VCaP (cell line): ENCODE measurements around the gene WDR75.
"Not testable (repeated sequence)": the region's sequence is repeated elsewhere in the genome, so short reads cannot be mapped to it uniquely, and the experiment has no call there.

Experiments
- H3K27ac ChIP-seq: fragments of 450-650 bp; 2 replicates; pipeline ENCODE4 v1.5.1; 2017
- TF ChIP-seq, protein P1 (sequence below): fragments of 450-650 bp; conservative IDR thresholded peaks from 2 replicates; pipeline ENCODE4 v1.5.1; 2017; ENCODE audit warnings: mild to moderate bottlenecking, moderate library complexity

Gene WDR75

DNA sequence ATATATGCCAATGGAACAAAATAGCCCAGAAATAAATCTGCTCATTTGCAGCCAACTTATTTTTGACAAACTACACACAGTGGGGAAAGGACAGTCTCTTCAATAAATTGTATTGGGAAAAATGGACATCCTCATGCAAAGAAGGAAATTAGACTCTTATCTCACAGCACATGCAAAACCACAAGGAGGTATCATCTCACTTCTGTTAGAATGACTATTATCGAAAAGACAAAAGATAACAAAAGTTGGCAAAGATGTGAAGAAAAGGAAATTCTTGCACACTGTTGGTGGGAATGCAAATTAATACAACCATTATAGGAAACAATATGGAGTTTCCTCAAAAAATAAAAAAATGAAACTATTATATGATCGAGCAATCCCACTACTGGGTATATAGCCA, 16.3 kb upstream of the WDR75 start:
- H3K27ac ChIP-seq, result no peak overlapping the region
- TF ChIP-seq, protein P1, sequence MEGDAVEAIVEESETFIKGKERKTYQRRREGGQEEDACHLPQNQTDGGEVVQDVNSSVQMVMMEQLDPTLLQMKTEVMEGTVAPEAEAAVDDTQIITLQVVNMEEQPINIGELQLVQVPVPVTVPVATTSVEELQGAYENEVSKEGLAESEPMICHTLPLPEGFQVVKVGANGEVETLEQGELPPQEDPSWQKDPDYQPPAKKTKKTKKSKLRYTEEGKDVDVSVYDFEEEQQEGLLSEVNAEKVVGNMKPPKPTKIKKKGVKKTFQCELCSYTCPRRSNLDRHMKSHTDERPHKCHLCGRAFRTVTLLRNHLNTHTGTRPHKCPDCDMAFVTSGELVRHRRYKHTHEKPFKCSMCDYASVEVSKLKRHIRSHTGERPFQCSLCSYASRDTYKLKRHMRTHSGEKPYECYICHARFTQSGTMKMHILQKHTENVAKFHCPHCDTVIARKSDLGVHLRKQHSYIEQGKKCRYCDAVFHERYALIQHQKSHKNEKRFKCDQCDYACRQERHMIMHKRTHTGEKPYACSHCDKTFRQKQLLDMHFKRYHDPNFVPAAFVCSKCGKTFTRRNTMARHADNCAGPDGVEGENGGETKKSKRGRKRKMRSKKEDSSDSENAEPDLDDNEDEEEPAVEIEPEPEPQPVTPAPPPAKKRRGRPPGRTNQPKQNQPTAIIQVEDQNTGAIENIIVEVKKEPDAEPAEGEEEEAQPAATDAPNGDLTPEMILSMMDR, result no peak

DNA sequence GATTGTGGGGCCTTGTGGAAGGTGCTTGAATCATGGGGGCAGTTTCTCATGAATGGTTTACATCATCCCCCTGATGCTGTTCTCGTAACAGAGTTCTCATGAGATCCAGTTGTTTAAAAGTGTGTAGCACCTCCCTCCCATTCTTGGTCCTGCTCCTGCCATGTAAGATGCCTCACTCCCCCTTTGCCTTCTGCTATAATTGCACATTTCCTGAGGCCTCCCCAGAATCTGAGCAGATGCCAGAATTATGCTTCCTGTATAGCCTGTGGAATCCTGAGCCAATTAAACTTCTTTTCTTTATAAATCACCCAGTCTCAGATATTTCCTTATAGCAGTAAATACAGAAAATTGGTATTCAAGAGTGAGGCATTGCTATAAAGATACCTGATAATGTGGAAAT, 15.6 kb upstream of the WDR75 start:
- TF ChIP-seq, protein P1, result no peak

DNA sequence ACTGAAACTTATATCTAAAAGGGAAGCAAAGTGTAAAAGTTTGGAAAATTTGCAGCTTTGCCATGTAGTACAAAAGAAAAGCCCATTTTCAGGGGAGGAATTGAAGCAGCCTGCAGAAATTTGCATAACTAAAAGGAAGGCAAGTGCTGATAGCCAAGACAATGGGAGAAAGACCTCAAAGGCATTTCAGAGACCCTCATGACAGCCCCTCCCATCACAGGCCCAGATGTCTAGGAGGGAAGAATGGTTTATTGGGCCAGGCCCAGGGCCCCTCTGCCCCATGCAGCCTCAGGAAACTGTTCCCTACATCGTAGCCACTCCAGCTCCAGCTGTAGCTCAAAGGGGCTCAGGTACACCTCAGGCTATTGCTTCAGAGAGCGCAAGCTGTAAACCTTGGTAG, 14.4 kb upstream of the WDR75 start:
- no peak overlapping the region for H3K27ac ChIP-seq
- TF ChIP-seq, protein P1, result no peak

More for the DNA sequence above, 15.6 kb upstream of the WDR75 start:
- H3K27ac ChIP-seq, result no peak overlapping the region

DNA sequence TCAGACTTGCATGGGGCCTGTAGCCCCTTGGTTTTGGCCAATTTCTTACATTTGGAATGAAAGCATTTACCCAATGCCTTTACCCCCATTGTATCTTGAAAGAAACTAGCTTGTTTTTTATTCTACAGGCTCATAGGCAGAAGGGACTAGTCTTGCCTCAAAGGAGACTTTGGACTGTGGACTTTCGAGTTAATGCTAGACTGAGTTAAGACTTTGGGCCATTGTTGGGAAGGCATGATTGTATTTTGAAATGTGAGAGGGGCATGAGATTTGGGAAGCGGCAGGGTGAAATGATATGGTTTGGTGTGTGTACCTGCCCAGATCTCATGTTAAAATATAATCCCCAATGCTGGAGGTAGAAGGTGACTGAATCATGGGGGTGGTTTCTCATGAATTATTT, 13.4 kb upstream of the WDR75 start:
- no peak overlapping the region for H3K27ac ChIP-seq
- TF ChIP-seq, protein P1, result no peak

DNA sequence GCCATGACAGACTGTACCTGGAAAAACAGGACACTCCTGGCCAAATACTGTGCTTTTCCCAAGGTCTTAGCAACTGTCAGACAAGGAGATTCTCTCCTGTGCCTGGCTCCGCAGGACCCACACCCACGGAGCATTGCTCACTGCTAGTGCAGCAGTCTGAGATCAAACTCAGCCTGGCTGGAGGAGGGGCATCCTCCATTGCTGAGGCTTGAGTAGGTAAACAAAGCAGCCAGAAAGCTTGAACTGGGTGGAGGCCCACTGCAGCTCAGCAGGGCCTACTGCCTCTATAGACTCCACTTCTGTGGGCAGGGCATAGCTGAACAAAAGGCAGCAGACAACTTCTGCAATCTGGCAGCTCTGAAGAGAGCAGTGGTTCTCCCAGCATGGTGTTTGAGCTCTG, 10.8 kb upstream of the WDR75 start:
- not testable (repeated sequence) for H3K27ac ChIP-seq

DNA sequence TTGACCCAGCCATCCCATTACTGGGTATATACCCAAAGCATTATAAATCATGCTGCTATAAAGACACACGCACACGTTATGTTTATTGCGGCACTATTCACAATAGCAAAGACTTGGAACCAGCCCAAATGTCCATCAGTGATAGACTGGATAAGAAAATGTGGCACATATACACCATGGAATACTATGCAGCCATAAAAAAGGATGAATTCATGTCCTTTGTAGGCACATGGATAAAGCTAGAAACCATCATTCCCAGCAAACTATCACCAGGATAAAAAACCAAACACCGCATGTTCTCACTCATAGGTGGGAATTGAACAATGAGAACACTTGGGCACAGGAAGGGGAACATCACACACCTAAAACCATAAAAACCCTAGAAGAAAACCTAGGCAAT, 5.5 kb upstream of the WDR75 start:
- not testable (repeated sequence) for H3K27ac ChIP-seq

DNA sequence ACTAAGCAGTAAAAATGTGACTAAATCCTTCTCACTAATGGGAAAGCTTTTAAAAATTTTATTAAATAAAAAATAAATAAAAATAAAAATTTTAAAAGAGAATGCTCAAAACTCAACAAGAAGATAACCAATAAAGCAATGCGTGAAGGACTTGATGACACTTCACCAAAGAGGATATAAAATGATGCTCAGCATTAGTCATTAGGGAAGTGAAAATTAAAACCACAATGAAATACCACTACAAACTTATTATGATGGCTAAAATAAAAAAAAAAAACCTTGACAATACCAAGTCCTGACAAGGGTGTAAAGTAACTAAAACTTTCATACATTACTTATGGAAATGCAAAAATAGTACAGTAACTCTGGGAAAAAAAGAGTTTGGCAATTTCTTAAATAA, 3.3 kb upstream of the WDR75 start:
- TF ChIP-seq, protein P1, result no peak
- H3K27ac ChIP-seq, result no peak overlapping the region

DNA sequence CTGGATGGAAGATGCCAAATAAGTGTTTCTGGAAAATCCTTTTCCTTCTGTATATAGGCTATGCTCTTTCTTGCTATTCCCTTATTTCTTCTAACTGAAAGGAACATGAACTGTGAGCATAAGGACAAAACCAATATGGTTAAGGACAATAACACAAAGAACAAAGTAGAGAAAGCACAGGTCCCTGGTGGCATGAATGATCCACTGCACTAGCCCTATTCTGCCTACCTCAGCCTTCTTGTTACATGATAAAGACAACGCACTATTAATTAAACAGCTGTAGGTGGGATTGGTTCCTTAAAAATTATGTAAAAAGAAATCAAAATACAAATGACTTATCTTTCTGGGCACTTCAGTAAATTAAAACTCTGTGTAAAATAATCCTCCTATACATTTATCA, 1.9 kb upstream of the WDR75 start:
- TF ChIP-seq, protein P1, result peak; percentile 28; the same call in 1 of the 2 replicates
- H3K27ac ChIP-seq, result no peak overlapping the region

DNA sequence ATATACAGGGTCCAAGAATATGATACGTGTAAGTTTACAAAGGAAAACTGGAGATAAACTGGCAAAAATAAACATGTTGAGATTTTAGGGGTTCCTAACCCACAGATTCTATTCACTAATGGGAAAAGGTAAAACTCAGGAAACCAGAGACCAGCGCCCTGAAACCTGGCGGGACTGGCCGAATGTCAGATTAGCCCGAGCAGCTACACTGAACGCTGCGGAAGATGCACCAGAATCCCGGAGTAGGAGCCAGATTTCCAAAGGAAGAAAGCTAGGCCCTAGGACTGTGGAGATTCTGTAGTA, 679 bp upstream of the WDR75 start:
- TF ChIP-seq, protein P1, result no peak
- H3K27ac ChIP-seq, result peak overlapping the region; percentile 88
